ENCODE results near the gene SLC25A11. TPM values are rescaled to one million over a fixed set of nuclear protein-coding genes. Genes with fewer than 3 reads are reported as not detected.

SLC25A11 gene
- total RNA-seq, 1 experiment from 2014 or later = 75.1 TPM

- Histone ChIP-seq H3K27me3 (ENCODE audit: insufficient read depth, low read length) (no peaks in the 10 kb centered on the region), H3K9me2 (ENCODE audit: insufficient read depth) (no peaks in the 10 kb centered on the region), H4K20me1 (ENCODE audit: insufficient read depth) (no peaks in the 10 kb centered on the region), H3K4me1 (ENCODE audit: control insufficient read depth in 1 of 2, insufficient read depth in 2 of 2, low read length in 2 of 2) (peaks cover 10 to 14% of the 10 kb centered on the region in 2 experiments), H3K79me2 (ENCODE audit: insufficient read depth, low read length) (no peaks in the 10 kb centered on the region), H2AFZ (ENCODE audit: low read depth, low read length, poor library complexity, severe bottlenecking) (no peak overlapping the region), H3K36me3 (ENCODE audit: control insufficient read depth in 1 of 2, insufficient read depth in 2 of 2, low read length in 2 of 2) (peaks cover 0 to 7% of the 10 kb centered on the region in 2 experiments; a peak in 2 of 4 replicates), H3K9ac (ENCODE audit: low read length) (no peak overlapping the region), H3K4me3 (replicated peaks in 1 of 2; ENCODE audit: low read depth in 1 of 2, low read length in 2 of 2) (no peak overlapping the region), H3K4me2 (ENCODE audit: low read length) (no peak overlapping the region), H3K9me3 (ENCODE audit: control insufficient read depth in 1 of 2, insufficient read depth in 1 of 2, low read depth in 1 of 2, low read length in 2 of 2) (no peaks in the 10 kb centered on the region), H3K27ac (ENCODE audit: low read depth, low read length) (no peak overlapping the region)
- no peak for TF ChIP-seq JUND (IDR thresholded peaks at IDR 0.05)
- no peak for TF ChIP-seq TCF7L2 (IDR thresholded peaks at IDR 0.05; ENCODE audit: borderline replicate concordance, extremely low read depth, insufficient read depth, insufficient read length)
- TF ChIP-seq POLR2A (IDR thresholded peaks at IDR 0.05; ENCODE audit: borderline replicate concordance, extremely low read depth, insufficient read depth, insufficient read length) = no peak
- TF ChIP-seq ZNF274 (IDR thresholded peaks at IDR 0.05; ENCODE audit: low read depth, low read length) = no peak
- no peak for TF ChIP-seq CTCF (IDR thresholded peaks at IDR 0.05 in 2 of 3, conservative IDR thresholded peaks at IDR 0.05 in 1 of 3; ENCODE audit: borderline replicate concordance in 1 of 3, insufficient read depth in 1 of 3, low read depth in 2 of 3, low read length in 2 of 3)
- no peak for TF ChIP-seq FOSL1 (IDR thresholded peaks at IDR 0.05; ENCODE audit: low read depth)
- no peak for TF ChIP-seq EZH2 (IDR thresholded peaks at IDR 0.05)
- no peak for TF ChIP-seq YY1 (IDR thresholded peaks at IDR 0.05; ENCODE audit: extremely low read depth, insufficient replicate concordance, low read depth, low read length)
- no peak for TF ChIP-seq EZH2phosphoT487 (IDR thresholded peaks at IDR 0.05; ENCODE audit: borderline replicate concordance)
- TF ChIP-seq CEBPB (IDR thresholded peaks at IDR 0.05; ENCODE audit: low read depth) = no peak
- TF ChIP-seq ZBTB33 (IDR thresholded peaks at IDR 0.05; ENCODE audit: extremely low read depth, insufficient replicate concordance, low read length) = no peak
- TF ChIP-seq ELF1 (IDR thresholded peaks at IDR 0.05; ENCODE audit: borderline replicate concordance, low read depth) = no peak
- TF ChIP-seq ATF3 (IDR thresholded peaks at IDR 0.05) = no peak
- no peak for TF ChIP-seq RAD21 (IDR thresholded peaks at IDR 0.05; ENCODE audit: low read depth)
- no peak for TF ChIP-seq ZFX (IDR thresholded peaks at IDR 0.05)
- no peak for TF ChIP-seq POLR2AphosphoS5 (IDR thresholded peaks at IDR 0.05; ENCODE audit: low read depth, low read length)
- TF ChIP-seq SP1 (IDR thresholded peaks at IDR 0.05; ENCODE audit: low read depth) = no peak
- TF ChIP-seq SRF (IDR thresholded peaks at IDR 0.05; ENCODE audit: low read depth) = no peak
- ChIA-PET POLR2A (no interaction called here), CTCF (no interaction called here), RAD21 (ENCODE audit: low non-redundant PET in 1 of 2, low total read pairs in 2 of 2, uncharacterized antibody in 2 of 2, unreplicated experiment in 2 of 2) (no interaction called here)
- intact Hi-C loops (cut with micrococcal nuclease) = no loop called here
- BruUV-seq (replicated peaks) = no TSS peak
- no peak for DNase-seq (ENCODE audit: low read depth, low spot score)
- ATAC-seq = no peak
Measured at GRCh38 chr17:4901108-4901647, 38.7 kb downstream of the SLC25A11 start.
